Adipocyte (in vitro differentiated cells): ENCODE measurements around the gene PON1.

Experiments
- DNase-seq: peaks from one replicate; pipeline ENCODE4 v3.0.0-alpha.2; 2015; ENCODE audit warnings: low read depth
- H3K27me3 ChIP-seq: replicated peaks from 2 replicates; pipeline ENCODE4 v1.7.0; 2013; ENCODE audit warnings: mild to moderate bottlenecking, low read length, moderate library complexity; ENCODE audit not compliant: control insufficient read depth, insufficient read depth
- H3K36me3 ChIP-seq: 2 replicates; pipeline ENCODE4 v1.7.0; 2013; ENCODE audit warnings: low read length, mild to moderate bottlenecking, moderate library complexity; ENCODE audit not compliant: control insufficient read depth, insufficient read depth, severe bottlenecking
- H3K4me1 ChIP-seq: 2 replicates; pipeline ENCODE4 v1.7.0; 2013; ENCODE audit warnings: mild to moderate bottlenecking, low read length, moderate library complexity; ENCODE audit not compliant: control insufficient read depth, insufficient read depth
- H3K4me3 ChIP-seq: 2 replicates; pipeline ENCODE4 v1.7.0; 2013; ENCODE audit warnings: mild to moderate bottlenecking, low read length, moderate library complexity
- H3K9ac ChIP-seq: 2 replicates; pipeline ENCODE4 v1.7.0; 2013; ENCODE audit warnings: mild to moderate bottlenecking, low read length, moderate library complexity
- H3K9me3 ChIP-seq: 2 replicates; pipeline ENCODE4 v1.7.0; 2013; ENCODE audit warnings: mild to moderate bottlenecking, low read length, moderate library complexity; ENCODE audit not compliant: control insufficient read depth

The PON1 gene

DNA sequence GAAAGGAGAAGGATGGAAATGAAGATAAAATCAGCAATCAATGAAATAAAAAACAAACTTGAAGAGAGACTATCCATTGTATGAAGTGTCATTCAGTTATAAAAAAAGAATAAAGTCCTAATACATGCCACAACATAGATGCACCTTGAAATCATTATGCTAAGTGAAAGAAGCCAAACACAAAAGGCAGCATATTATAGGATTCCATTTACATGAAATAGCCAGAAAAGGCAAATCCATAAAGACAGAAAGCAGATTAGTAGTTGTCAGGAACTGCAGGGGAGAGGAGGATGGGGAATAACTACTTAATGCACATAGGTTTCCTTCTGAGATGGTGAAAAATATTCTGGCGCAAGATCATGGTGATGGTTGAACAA, 6.6 kb upstream of the PON1 start:
- peak overlapping the region; percentile 37 for H3K9ac ChIP-seq
- DNase-seq = no peak
- H3K9me3 ChIP-seq = no peaks in the 10 kb centered on the region
- no peaks in the 10 kb centered on the region for H3K27me3 ChIP-seq
- H3K4me1 ChIP-seq = peaks cover 29% of the 10 kb centered on the region
- peak overlapping the region; percentile 68 for H3K4me3 ChIP-seq
- H3K36me3 ChIP-seq = no peaks in the 10 kb centered on the region

DNA sequence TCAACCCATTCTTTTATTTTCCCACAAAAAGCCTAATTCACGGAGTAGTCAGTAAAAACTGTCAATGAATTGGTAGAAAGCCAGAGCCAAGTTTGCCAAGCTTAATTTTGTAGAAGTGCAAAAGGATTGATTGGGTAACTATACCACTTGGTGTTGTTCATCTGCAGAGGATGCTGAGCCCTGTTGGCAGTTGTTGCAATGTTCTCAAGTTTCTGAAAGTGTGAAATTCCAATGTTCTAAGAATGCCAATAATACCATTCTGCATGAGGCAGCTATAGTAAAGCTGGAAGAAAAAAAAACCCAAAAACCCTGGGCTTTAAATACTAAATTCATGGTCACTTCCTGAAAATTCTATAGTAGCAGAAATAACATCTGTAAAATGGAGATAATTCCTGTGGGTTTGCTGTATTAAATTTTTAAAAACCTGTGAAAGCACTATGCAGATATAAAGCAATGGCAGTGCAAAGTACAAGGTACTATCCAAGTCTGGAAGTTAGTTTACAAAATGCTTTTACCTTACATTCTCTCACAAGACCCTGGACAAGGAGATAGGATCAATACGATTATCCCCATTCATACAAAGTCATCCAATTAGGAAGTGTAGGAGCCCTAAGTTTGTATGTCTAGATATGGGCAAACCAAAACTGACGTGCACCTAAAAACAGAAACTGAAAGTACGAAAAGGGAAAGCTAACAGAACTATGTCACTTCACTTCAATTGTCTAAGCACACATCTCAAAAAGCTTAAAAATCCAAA, 6.0 kb upstream of the PON1 start:
- peak overlapping the region; percentile 37 for H3K9ac ChIP-seq
- peak; percentile 2 for DNase-seq
- H3K9me3 ChIP-seq = no peaks in the 10 kb centered on the region
- no peaks in the 10 kb centered on the region for H3K27me3 ChIP-seq
- no peaks in the 10 kb centered on the region for H3K36me3 ChIP-seq
- H3K4me3 ChIP-seq = peak overlapping the region; percentile 68
- peaks cover 23% of the 10 kb centered on the region for H3K4me1 ChIP-seq

DNA sequence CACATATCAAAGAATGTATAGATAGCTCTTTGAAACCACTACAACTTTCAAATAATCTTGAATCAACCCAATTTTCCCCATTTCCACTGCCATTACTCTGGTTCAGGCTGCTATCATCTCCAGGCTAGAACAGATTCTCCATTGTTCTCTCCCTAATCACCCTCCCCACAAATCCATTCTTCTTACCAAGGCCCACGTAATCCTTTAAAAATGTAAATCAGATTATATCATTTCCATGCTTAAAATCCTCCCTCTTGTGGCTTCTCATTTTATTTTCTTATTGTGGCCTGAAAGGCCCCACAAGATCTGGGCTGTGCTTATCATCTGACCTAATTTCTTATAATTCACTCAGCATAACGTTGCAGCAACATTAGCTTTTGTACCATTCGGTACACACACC, 3.0 kb upstream of the PON1 start:
- Histone ChIP-seq H3K27me3 (peaks cover 7% of the 10 kb centered on the region), H3K4me3 (no peak overlapping the region), H3K4me1 (peaks cover 6% of the 10 kb centered on the region), H3K9ac (no peak overlapping the region), H3K9me3 (no peaks in the 10 kb centered on the region), H3K36me3 (no peaks in the 10 kb centered on the region)
- DNase-seq = no peak

DNA sequence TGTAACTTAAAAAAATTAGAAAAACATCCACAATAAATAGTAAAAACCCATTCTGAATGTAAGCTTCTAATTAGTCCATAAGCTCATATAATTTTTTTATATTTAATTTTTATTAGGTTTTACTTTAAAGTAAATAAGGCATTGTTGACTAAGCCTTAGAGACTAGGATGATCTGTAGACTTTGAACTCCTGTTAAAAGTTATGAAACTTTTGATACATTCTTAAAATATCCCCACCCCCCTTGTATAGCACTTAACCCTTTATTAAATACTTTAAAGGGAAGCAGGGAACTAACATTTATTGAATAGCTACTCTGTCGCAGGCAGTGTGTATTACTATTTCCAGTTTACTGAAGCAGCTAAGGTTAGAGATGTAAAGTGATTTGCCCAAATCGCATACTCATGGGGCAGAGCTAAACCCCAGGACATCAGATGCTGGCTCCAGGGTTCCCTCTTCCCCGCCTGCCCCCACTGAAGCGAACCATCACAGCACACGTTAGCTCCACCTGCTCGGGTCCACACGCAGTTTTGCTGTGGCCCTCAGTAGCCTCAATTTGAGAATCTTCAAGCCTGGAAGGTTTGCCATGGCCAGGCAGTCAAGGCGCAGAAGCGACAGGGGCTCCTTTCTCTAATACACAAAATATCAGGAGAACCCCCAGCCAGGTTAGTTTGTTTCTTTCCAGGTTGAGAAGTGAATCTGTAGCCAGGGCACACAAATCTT, 762 bp downstream of the PON1 start:
- no peak for DNase-seq
- H3K4me3 ChIP-seq = no peak overlapping the region
- no peak overlapping the region for H3K9ac ChIP-seq
- H3K27me3 ChIP-seq = peaks cover 7% of the 10 kb centered on the region
- no peaks in the 10 kb centered on the region for H3K36me3 ChIP-seq
- no peaks in the 10 kb centered on the region for H3K9me3 ChIP-seq
- H3K4me1 ChIP-seq = no peaks in the 10 kb centered on the region

DNA sequence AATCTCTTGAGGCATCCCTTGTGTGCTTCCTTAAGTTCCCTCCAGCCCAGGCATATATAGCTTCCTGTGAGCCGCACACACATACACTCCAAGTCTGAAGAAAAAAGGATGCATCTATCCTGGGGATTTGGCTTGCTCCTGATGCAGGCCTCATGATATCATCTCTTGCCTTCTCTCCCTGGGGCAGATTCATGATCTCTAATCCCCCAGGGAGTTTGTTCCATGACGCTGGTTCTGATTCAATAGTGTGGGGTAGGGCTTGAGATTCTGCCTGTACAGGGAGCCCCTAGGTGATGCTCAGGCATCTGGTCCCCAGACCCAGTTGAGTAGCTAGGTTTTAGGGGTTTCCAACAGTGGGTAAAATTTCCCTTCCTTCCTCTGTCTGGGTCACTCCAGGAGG, 1.5 kb downstream of the PON1 start:
- no peaks in the 10 kb centered on the region for H3K36me3 ChIP-seq
- peaks cover 7% of the 10 kb centered on the region for H3K27me3 ChIP-seq
- no peaks in the 10 kb centered on the region for H3K9me3 ChIP-seq
- no peak overlapping the region for H3K4me3 ChIP-seq
- no peaks in the 10 kb centered on the region for H3K4me1 ChIP-seq
- H3K9ac ChIP-seq = no peak overlapping the region
- DNase-seq = no peak

DNA sequence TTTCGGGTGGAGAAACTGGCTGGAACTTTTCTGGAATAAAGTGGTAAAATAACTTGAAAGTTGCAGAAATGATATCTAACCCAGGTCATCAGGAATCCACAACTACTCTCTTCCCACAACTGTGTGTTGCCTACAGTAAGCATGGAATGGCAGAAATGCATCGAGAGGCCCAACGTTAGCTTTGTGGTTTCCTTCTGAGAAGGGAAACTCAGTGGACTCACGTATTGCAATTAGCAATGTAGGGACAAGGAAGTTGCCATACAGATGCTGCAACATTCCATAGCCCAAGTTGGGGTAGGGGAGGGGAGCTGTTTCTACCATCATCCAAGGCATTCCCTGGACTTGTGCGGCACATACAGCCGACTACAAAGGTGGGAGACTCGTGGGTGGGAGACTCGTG, 1.9 kb downstream of the PON1 start:
- H3K4me1 ChIP-seq = no peaks in the 10 kb centered on the region
- no peaks in the 10 kb centered on the region for H3K36me3 ChIP-seq
- DNase-seq = no peak
- peaks cover 7% of the 10 kb centered on the region for H3K27me3 ChIP-seq
- no peak overlapping the region for H3K4me3 ChIP-seq
- no peaks in the 10 kb centered on the region for H3K9me3 ChIP-seq
- no peak overlapping the region for H3K9ac ChIP-seq

DNA sequence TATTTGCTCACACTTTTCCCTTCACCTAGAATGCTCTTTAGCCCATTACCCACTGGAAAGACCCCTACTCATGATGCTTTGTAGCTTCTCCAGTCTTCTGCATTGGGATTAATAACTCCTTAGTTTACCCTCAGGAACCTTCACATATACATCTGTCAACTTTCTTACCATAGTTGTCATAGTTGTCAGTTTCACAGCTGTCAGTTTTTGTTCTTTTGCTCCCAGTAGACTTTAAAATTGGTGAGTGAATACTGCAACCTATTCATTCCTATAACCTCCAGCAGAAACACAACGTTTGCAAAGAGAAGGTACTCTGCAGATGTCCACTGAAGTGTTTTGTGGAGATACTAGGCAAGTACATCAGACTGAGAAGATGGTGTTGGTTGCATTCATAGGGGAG, 2.6 kb downstream of the PON1 start:
- H3K4me3 ChIP-seq = no peak overlapping the region
- no peaks in the 10 kb centered on the region for H3K4me1 ChIP-seq
- no peak for DNase-seq
- no peaks in the 10 kb centered on the region for H3K36me3 ChIP-seq
- H3K9ac ChIP-seq = no peak overlapping the region
- peaks cover 7% of the 10 kb centered on the region for H3K27me3 ChIP-seq
- no peaks in the 10 kb centered on the region for H3K9me3 ChIP-seq

DNA sequence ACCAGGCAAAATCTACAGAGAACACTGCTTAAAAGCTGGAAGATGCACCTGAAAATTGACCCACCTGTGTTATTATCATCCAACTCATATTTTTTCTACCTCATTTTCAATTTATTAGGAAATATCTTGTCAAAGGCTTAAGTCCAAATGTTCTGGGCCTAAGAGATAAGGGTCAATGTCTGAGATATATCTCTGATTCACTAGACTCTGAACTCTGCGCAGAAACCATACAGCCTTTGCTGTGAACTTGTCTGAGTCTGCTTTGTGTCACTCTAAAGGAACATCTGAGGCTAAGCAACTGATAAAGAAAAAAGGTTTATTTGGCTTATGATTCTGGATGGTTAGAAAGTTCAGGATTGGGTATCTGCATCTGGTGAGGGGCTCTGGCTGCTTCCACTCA, 3.7 kb downstream of the PON1 start:
- Histone ChIP-seq H3K4me3 (no peak overlapping the region), H3K27me3 (peaks cover 7% of the 10 kb centered on the region), H3K9me3 (no peaks in the 10 kb centered on the region), H3K36me3 (no peaks in the 10 kb centered on the region), H3K4me1 (no peaks in the 10 kb centered on the region), H3K9ac (no peak overlapping the region)
- no peak for DNase-seq

DNA sequence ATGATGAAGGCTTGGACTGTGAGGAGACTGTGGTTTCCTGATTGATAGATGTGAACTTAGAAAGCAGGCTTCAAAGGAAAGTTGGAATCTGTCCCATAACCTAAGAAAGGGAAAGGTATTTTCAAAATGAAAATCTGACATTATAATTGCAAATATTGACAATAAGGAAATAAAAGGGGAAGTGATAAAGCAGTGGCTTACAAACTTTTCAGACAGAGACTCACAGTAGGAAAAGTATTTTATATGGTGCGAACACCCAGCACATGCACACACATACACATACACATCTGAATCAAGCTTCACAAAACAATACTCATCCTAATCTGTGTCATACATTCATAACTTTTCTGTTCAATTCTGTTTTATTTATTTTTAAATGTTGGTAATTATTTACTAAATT, 4.8 kb downstream of the PON1 start:
- no peaks in the 10 kb centered on the region for H3K9me3 ChIP-seq
- no peak overlapping the region for H3K4me3 ChIP-seq
- no peak overlapping the region for H3K9ac ChIP-seq
- no peaks in the 10 kb centered on the region for H3K4me1 ChIP-seq
- DNase-seq = no peak
- peaks cover 1% of the 10 kb centered on the region for H3K27me3 ChIP-seq
- H3K36me3 ChIP-seq = no peaks in the 10 kb centered on the region

DNA sequence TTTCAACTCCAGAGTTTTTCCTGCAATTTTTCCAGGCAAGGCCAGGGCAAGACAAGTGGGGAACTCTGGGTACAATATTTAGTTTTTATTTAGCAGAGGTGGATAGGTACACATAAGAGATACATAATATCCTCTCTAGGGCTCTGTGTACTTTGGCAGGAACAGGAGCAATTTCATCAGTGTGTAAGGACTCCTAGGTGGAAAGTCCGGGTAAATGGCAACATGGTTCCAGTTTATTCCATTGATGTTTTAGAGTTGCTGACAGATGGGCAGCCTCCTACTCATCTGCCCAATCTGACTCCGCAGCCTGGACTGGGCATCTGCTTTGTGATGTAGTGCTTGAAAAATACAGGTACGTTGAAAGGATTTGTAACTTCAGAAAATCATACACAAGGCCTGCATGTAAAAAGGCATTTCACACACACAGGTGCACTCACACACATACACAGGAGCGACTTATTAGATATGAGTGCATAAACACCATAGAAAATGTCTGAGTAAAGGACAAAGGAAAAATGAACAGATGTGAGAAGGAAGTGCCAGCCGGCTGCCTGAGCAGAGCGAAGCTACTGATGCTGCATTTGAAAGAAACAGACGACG, 5.7 kb downstream of the PON1 start:
- DNase-seq = no peak
- Histone ChIP-seq H3K36me3 (no peaks in the 10 kb centered on the region), H3K27me3 (peaks cover 2% of the 10 kb centered on the region), H3K4me3 (no peak overlapping the region), H3K9me3 (no peaks in the 10 kb centered on the region), H3K9ac (no peak overlapping the region), H3K4me1 (no peaks in the 10 kb centered on the region)

DNA sequence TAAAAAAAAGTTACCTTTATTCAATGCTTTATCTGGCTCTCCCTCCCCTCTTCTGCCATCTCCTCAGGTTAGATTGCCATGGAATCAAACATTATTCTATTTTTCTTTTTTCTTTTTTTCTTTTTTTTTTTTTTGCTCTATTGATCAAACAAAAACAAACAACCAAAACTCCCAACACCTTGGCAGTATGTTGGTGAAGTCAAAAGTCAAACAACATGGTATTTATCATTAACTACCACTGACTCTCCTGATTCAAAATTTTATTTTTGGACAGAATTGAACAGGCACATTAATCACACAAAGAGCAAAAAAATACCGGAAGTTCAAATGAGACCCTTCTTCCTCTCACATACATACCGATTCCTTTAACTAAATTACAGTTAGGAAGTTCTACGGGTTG, 6.4 kb downstream of the PON1 start:
- no peaks in the 10 kb centered on the region for H3K9me3 ChIP-seq
- H3K27me3 ChIP-seq = peaks cover 2% of the 10 kb centered on the region
- no peak overlapping the region for H3K9ac ChIP-seq
- DNase-seq = no peak
- no peak overlapping the region for H3K4me3 ChIP-seq
- no peaks in the 10 kb centered on the region for H3K36me3 ChIP-seq
- H3K4me1 ChIP-seq = no peaks in the 10 kb centered on the region
